HG02973 (cell line): ENCODE measurements around the gene EPHA6.

Experiments
- ATAC-seq: cut with Tn5 transposase; IDR thresholded peaks from one replicate; pipeline ENCODE4 v1.9.1; 2021; ENCODE audit warnings: moderate library complexity; ENCODE audit not compliant: unreplicated experiment

The EPHA6 gene

GRCh38 chr3:97138914-97139541 lies 324.6 kb downstream of the EPHA6 start:
- ATAC-seq = no peak

- ATAC-seq = no peak
These were observed 334.5 kb downstream of the EPHA6 start for GRCh38 chr3:97148931-97149330.

GRCh38 chr3:97161169-97161568 lies 346.8 kb downstream of the EPHA6 start:
- no peak for ATAC-seq

DNA sequence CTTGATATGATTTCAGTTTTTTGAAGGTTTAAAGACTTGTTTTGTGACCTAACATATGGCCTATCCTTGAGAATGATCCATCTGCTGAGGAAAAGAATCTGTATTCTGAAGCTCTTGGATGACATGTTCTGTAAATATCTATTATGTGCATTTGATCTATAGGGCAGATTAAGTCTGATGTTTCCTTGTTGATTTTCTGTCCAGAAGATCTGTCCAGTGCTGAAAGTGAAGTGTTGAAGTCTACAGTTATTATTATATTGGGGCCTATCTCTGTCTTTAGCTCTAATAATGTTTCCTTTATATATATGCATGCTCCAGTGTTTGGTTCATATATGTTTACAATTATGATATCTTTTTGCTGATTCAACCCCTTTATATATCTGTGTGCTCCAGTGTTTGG lies 362.8 kb downstream of the EPHA6 start:
- ATAC-seq = no peak

- no peak for ATAC-seq
These were observed 367.3 kb downstream of the EPHA6 start for GRCh38 chr3:97181704-97182103.

DNA sequence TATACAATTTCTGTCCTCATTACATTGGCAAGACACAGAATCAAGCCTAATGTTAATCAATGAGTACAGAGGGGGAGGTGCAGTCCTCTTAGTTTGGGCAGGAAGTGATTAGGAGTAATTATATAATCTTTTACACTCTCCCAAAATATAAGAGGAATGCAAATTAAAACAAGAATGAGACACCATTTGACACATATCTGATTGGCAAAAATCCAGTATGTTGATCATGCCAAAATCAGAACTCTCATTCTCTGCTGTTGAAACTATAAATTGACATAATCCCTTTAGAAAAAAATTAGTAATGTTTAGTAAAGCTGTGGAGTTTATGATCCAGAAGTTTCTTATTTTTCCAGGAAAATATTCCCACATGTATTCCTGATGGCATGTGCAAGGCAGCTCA lies 373.4 kb downstream of the EPHA6 start:
- no peak for ATAC-seq

GRCh38 chr3:97189835-97190234 lies 375.4 kb downstream of the EPHA6 start:
- ATAC-seq = no peak

- ATAC-seq = no peak
These were observed 382.7 kb downstream of the EPHA6 start for GRCh38 chr3:97197083-97197482.

DNA sequence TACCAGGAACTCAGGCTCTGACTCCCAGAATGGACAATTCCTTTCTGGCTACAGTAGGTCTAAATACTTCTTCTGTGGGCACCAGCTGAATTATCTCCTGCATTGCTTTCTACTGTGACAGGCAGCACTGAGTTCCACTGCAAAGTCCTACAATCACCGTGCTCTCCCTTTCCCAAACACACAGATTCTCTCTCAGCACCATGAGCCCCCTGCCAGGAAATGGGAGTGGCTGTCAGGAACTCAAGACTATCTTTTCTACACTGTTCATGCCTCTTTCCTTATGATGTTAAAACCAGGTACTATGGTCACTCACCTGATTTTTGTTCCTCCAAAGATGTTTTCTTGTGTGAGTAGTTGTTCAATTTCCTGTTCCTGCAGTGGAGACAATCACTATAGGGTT lies 383.4 kb downstream of the EPHA6 start:
- no peak for ATAC-seq

GRCh38 chr3:97200387-97200786 lies 386.0 kb downstream of the EPHA6 start:
- ATAC-seq = no peak

GRCh38 chr3:97201814-97202213 lies 387.4 kb downstream of the EPHA6 start:
- ATAC-seq = no peak

- ATAC-seq = no peak
These were observed 414.6 kb downstream of the EPHA6 start for GRCh38 chr3:97228966-97229365.

- ATAC-seq = no peak
These were observed 416.1 kb downstream of the EPHA6 start for GRCh38 chr3:97230486-97230885.

DNA sequence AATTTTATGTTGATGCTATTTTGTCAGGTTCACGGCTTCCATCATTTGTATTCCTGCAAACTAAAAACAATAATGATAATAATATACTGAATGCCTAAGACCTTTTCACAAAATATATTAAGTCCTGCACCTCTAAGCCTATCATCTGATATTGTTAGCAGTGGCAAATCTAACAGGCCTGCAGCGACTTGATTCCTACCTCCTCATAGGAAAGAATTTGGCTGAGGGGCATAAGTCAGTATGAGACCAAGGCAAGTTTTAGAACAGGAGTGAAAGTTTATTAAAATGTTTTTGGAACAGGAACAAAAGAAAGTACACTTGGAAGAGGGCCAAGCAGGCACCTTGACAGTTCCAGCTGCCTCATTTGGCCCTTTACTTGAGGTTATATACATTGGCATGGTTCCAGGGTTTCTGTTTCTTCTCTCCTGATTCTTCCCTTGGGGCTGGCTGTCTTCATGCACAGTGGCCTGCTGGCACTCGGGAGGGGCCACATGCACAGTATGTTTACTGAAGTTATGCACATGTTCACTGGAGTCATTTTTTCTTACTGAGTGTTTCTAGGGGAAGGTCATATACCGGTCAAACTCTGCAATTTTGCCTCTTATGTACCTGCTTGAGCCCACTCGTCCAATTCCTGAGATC lies 418.1 kb downstream of the EPHA6 start:
- no peak for ATAC-seq

DNA sequence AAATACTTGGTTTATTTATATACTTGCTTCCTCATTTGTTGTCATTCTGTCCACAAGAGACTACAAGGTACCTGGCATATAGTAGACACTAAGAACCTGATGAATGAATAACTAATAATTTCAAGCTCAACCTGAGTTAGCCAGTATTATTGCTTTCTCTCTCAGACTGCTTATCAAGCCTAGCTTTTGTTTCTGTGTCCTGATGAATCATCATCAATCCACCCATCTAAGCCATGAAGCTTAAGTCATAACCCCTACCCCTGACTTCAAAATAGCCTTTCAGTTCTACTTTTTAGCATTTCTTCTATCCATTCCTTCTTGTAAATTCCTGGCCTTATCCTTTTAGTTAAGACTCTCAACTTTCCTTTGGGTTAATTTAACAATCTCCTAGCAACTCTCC lies 420.8 kb downstream of the EPHA6 start:
- no peak for ATAC-seq

- ATAC-seq = no peak
These were observed 421.4 kb downstream of the EPHA6 start for GRCh38 chr3:97235611-97236315.

DNA sequence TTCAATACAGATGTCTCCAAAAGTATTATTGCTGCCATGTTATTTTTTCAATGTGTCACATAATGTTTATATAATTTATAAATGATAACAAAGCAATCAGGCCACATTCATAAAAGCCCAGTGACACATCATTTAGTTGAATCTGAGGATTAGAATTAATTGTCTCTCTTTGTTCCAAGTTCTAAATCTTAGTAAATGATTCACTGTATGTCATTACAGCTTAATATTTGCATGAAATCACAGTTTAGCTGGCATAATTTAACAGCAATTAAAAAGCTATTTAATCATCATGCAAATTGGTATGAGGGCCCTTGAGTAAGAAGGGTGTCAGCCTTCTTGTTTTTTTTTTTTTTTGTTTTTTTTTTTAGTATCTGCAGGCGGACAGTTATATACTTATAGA lies 427.0 kb downstream of the EPHA6 start:
- ATAC-seq = no peak

GRCh38 chr3:97245201-97245910 lies 431.0 kb downstream of the EPHA6 start:
- no peak for ATAC-seq

GRCh38 chr3:97256060-97256459 lies 441.7 kb downstream of the EPHA6 start:
- no peak for ATAC-seq

GRCh38 chr3:97257942-97258697 lies 443.7 kb downstream of the EPHA6 start:
- ATAC-seq = no peak

- no peak for ATAC-seq
These were observed 444.9 kb downstream of the EPHA6 start for GRCh38 chr3:97259263-97259662.
